Trophoblast cell (in vitro differentiated cells and primary cell): Measurements from ENCODE around the gene MOSPD3.

Experiments
- DNase-seq, 2 donors: peaks; one replicate each; pipeline ENCODE4 v3.0.0-alpha.2; 2016
- H2AFZ ChIP-seq: 2 replicates; pipeline ENCODE4 v1.6.1; 2013; ENCODE audit warnings: low read length, moderate library complexity, mild to moderate bottlenecking; ENCODE audit not compliant: insufficient read depth, poor library complexity
- H2AK5ac ChIP-seq: 2 replicates; pipeline ENCODE4 v1.6.1; 2013; ENCODE audit warnings: mild to moderate bottlenecking, low read length
- H2BK120ac ChIP-seq: 2 replicates; pipeline ENCODE4 v1.6.1; 2013; ENCODE audit warnings: low read length, mild to moderate bottlenecking, moderate library complexity; ENCODE audit not compliant: insufficient read depth, poor library complexity
- H2BK12ac ChIP-seq: 2 replicates; pipeline ENCODE4 v1.6.1; 2013; ENCODE audit warnings: mild to moderate bottlenecking, low read length, moderate library complexity
- H2BK5ac ChIP-seq: 2 replicates; pipeline ENCODE4 v1.6.1; 2013; ENCODE audit warnings: low read length, low read depth, moderate library complexity, mild to moderate bottlenecking; ENCODE audit not compliant: poor library complexity
- H3K14ac ChIP-seq: 2 replicates; pipeline ENCODE4 v1.6.1; 2013; ENCODE audit warnings: mild to moderate bottlenecking, low read length
- H3K18ac ChIP-seq: 2 replicates; pipeline ENCODE4 v1.6.1; 2013; ENCODE audit warnings: mild to moderate bottlenecking, low read length
- H3K23ac ChIP-seq: 2 replicates; pipeline ENCODE4 v1.6.1; 2013; ENCODE audit warnings: low read length
- H3K27ac ChIP-seq: 2 replicates; pipeline ENCODE4 v1.5.1; 2013; ENCODE audit warnings: low read depth, mild to moderate bottlenecking, inconsistent platforms, low read length, moderate library complexity
- H3K27me3 ChIP-seq: 2 replicates; pipeline ENCODE4 v1.6.1; 2013; ENCODE audit warnings: inconsistent platforms, mild to moderate bottlenecking, low read length, moderate library complexity; ENCODE audit not compliant: insufficient read depth
- H3K36me3 ChIP-seq, 2 experiments: 1 replicate in 1 of 2; 2 replicates in 1 of 2; pipeline ENCODE4 v1.6.1; 2013; ENCODE audit warnings: low read length in 2 of 2, mild to moderate bottlenecking in 2 of 2, moderate library complexity in 1 of 2; ENCODE audit not compliant: insufficient read depth in 2 of 2, control insufficient read depth in 1 of 2
- H3K4ac ChIP-seq: 2 replicates; pipeline ENCODE4 v1.6.1; 2013; ENCODE audit warnings: low read depth, mild to moderate bottlenecking, low read length, moderate library complexity
- H3K4me1 ChIP-seq, 2 experiments: 1 replicate in 1 of 2; 2 replicates in 1 of 2; pipeline ENCODE4 v1.6.1; 2013; ENCODE audit warnings: low read length in 2 of 2, mild to moderate bottlenecking in 2 of 2, moderate library complexity in 1 of 2; ENCODE audit not compliant: insufficient read depth in 2 of 2, control insufficient read depth in 1 of 2
- H3K4me2 ChIP-seq: 2 replicates; pipeline ENCODE4 v1.6.1; 2013; ENCODE audit warnings: inconsistent platforms, mild to moderate bottlenecking, low read length, moderate library complexity
- H3K4me3 ChIP-seq: 2 replicates; pipeline ENCODE4 v1.5.1; 2013; ENCODE audit warnings: mild to moderate bottlenecking, low read depth, low read length, inconsistent platforms
- H3K79me1 ChIP-seq: one replicate; pipeline ENCODE4 v1.6.1; 2013; ENCODE audit warnings: low read length
- H3K79me2 ChIP-seq: 2 replicates; pipeline ENCODE4 v1.6.1; 2013; ENCODE audit warnings: low read length, mild to moderate bottlenecking; ENCODE audit not compliant: control insufficient read depth, insufficient read depth, poor library complexity
- H3K9ac ChIP-seq: 2 replicates; pipeline ENCODE4 v1.6.1; 2013; ENCODE audit warnings: mild to moderate bottlenecking, low read length
- H3K9me3 ChIP-seq: 2 replicates; pipeline ENCODE4 v1.6.1; 2013; ENCODE audit warnings: low read depth, mild to moderate bottlenecking, control low read depth, inconsistent platforms, low read length; ENCODE audit not compliant: insufficient read depth
- H4K12ac ChIP-seq: 2 replicates; pipeline ENCODE4 v1.6.1; 2013; ENCODE audit warnings: low read depth, mild to moderate bottlenecking, low read length, moderate library complexity
- H4K8ac ChIP-seq: 2 replicates; pipeline ENCODE4 v1.6.1; 2013; ENCODE audit warnings: low read depth, mild to moderate bottlenecking, low read length, moderate library complexity
- H4K91ac ChIP-seq: one replicate; pipeline ENCODE4 v1.6.1; 2013; ENCODE audit warnings: low read depth, mild to moderate bottlenecking, low read length, moderate library complexity
- WGBS: extraction: QIAGEN DNeasy Blood & Tissue Kit; methylation state at CpG from one replicate; pipeline ENCODE4 v1.1.7; 2013; ENCODE audit warnings: missing lambda C conversion rate; ENCODE audit not compliant: insufficient read length, insufficient coverage; ENCODE audit errors: extremely low coverage; 5-methylcytosine and 5-hydroxymethylcytosine counted together

The MOSPD3 gene

DNA sequence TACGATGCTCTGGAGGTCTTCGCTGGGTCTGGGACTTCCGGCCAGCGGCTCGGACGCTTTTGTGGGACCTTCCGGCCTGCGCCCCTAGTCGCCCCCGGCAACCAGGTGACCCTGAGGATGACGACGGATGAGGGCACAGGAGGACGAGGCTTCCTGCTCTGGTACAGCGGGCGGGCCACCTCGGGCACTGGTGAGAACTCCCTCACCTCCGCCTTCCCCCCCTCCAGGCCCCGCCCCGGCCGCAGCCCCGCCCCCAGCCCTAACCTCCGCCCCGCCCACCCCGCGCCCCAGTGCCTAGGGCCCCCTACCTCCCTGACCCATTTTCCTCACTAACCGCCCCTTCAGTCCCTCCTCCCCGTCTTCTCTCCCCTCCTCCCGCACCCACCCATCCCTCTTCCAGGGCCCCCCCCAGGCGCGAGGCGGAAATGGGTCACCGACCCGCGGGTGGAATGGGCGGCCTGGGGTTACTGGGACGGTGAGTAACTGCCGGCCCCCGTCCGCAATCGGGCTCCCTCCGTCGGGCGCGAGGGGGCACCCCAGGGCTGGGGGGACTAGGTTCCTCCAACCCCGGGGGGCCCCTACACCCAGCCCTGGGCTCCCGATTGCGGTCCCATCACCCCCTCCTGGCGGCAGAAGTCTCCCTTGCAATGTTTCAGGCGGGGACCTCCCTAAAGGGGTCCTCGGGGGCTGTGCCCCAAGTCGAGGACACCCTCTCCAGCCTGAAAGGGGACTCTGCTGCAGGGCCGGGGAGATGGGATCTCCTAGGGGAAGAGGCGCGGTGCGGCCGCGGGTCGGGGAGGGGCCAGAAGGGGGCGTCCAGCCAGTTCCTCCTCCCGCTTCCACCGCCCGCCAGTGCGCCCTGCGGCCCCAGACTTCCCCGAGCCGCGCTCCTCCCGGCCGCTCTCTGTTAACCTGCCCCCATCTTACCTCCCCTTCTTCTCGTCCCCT is 8.0 kb upstream of the MOSPD3 start:
- Histone ChIP-seq H3K4me2 (peak overlapping the region; percentile 97), H3K9me3 (no peaks in the 10 kb centered on the region), H4K12ac (peak overlapping the region; percentile 34), H3K14ac (peak overlapping the region; percentile 61), H3K23ac (no peak overlapping the region), H3K79me1 (peaks cover 17% of the 10 kb centered on the region), H4K8ac (peak overlapping the region; percentile 88), H3K4me3 (peak overlapping the region; percentile 65), H3K4me1 (peaks cover 20 to 34% of the 10 kb centered on the region in 2 experiments), H2BK5ac (peak overlapping the region; percentile 56), H3K27ac (peak overlapping the region; percentile 48), H2BK120ac (peak overlapping the region; percentile 57), H3K36me3 (peaks cover 2 to 3% of the 10 kb centered on the region in 2 experiments), H2AFZ (peak overlapping the region; percentile 32), H3K4ac (peak overlapping the region; percentile 53), H4K91ac (peak overlapping the region; percentile 87), H2AK5ac (no peak overlapping the region), H3K9ac (peak overlapping the region; percentile 68), H2BK12ac (no peak overlapping the region), H3K79me2 (no peaks in the 10 kb centered on the region), H3K27me3 (no peaks in the 10 kb centered on the region), H3K18ac (peak overlapping the region; percentile 85)
- WGBS, result no CpG with 5 or more reads among the region's 70 CpGs
- peak; percentile 60 to 73 for DNase-seq

DNA sequence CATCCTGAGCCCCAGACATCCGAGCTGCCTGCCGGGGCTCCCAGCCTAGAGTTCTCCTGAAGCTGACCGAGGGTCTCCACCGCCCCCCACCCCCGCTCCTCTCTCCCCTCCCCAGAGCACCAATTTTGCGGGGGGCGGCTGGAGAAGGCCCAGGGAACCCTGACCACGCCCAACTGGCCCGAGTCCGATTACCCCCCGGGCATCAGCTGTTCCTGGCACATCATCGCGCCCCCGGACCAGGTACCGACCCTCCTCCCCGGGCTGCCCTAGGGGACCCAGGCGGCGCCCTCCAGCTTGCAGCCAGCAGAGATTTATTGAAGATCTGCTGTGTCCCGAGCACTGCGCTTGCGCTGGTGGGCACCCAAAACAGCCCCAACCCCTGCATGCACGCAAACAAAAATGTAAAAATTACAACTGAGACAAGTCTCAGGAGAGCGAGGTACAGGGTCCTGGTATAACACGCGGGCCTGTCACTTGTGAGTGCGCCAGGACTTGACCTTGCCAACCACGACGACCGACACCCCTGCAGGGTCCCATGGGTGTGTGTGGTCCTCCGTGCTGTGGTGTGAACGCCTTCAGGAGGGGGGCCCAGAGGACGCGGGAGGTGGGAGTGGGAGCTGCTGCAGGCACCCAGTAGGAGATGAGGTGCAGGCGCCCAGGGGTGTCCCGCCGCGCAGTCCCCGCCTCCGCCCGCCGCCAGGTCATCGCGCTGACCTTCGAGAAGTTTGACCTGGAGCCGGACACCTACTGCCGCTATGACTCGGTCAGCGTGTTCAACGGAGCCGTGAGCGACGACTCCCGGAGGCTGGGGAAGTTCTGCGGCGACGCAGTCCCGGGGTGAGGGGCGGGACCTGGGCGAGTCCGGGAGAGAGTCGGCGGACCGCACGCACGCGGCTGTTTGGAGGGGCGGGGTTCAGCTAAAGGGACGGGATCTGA is 7.1 kb upstream of the MOSPD3 start:
- Histone ChIP-seq H3K79me2 (no peaks in the 10 kb centered on the region), H2BK12ac (no peak overlapping the region), H2AK5ac (no peak overlapping the region), H3K4me3 (peak overlapping the region; percentile 65), H2AFZ (peak overlapping the region; percentile 32), H3K4me1 (peaks cover 20 to 34% of the 10 kb centered on the region in 2 experiments), H3K79me1 (peaks cover 17% of the 10 kb centered on the region), H3K9ac (no peak overlapping the region), H4K91ac (no peak overlapping the region), H3K27me3 (no peaks in the 10 kb centered on the region), H3K9me3 (no peaks in the 10 kb centered on the region), H3K18ac (peak overlapping the region; percentile 85), H4K8ac (peak overlapping the region; percentile 88), H2BK5ac (no peak overlapping the region), H3K4ac (no peak overlapping the region), H3K14ac (peak overlapping the region; percentile 57), H3K4me2 (peak overlapping the region; percentile 97), H3K27ac (no peak overlapping the region), H3K23ac (no peak overlapping the region), H3K36me3 (peaks cover 2 to 3% of the 10 kb centered on the region in 2 experiments), H2BK120ac (peak overlapping the region; percentile 57), H4K12ac (peak overlapping the region; percentile 55)
- peak; percentile 29 to 47 for DNase-seq
- no CpG with 5 or more reads among the region's 68 CpGs for WGBS

DNA sequence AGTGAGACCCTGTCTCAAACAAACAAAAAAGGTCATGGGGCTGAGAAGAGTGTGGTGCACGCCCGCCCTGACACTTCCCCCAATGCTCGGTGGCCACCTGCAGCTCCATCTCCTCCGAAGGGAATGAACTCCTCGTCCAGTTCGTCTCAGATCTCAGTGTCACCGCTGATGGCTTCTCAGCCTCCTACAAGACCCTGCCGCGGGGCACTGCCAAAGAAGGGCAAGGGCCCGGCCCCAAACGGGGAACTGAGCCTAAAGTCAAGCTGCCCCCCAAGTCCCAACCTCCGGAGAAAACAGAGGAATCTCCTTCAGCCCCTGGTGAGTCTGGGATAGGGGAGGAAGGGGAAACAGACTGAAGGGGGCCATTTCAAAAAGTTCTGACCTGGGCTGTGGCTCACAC is 6.0 kb upstream of the MOSPD3 start:
- Histone ChIP-seq H4K8ac (no peak overlapping the region), H3K79me2 (no peaks in the 10 kb centered on the region), H3K36me3 (peaks cover 2 to 3% of the 10 kb centered on the region in 2 experiments), H3K18ac (no peak overlapping the region), H3K4ac (no peak overlapping the region), H3K14ac (no peak overlapping the region), H2BK12ac (no peak overlapping the region), H2AK5ac (no peak overlapping the region), H2BK5ac (no peak overlapping the region), H2AFZ (no peak overlapping the region), H3K79me1 (peaks cover 17% of the 10 kb centered on the region), H3K27me3 (no peaks in the 10 kb centered on the region), H3K4me2 (no peak overlapping the region), H3K9ac (no peak overlapping the region), H2BK120ac (no peak overlapping the region), H3K9me3 (no peaks in the 10 kb centered on the region), H3K27ac (no peak overlapping the region), H3K4me3 (no peak overlapping the region), H3K4me1 (peaks cover 20 to 34% of the 10 kb centered on the region in 2 experiments), H4K12ac (no peak overlapping the region), H3K23ac (no peak overlapping the region), H4K91ac (no peak overlapping the region)
- no CpG with 5 or more reads among the region's 12 CpGs for WGBS
- DNase-seq, result no peak

DNA sequence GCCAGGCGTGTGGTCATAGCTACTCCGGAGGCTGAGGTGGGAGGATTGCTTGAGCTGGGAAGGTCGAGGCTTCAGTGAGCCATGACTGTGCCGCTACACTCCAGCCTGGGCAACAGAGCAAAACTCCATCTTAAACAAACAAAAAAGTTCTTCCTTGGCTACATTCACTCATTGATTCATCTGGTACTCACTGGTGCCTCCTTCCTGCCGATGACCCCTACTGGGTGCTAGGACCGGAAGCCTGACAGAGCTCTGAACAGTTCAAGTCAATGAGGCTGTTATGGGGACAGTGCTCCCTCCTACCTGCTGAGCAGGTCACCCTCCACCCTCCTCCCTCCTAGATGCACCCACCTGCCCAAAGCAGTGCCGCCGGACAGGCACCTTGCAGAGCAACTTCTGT is 5.2 kb upstream of the MOSPD3 start:
- Histone ChIP-seq H3K79me2 (no peaks in the 10 kb centered on the region), H3K4me1 (peaks cover 18 to 29% of the 10 kb centered on the region in 2 experiments), H3K27me3 (no peaks in the 10 kb centered on the region), H3K79me1 (peaks cover 15% of the 10 kb centered on the region), H2BK12ac (no peak overlapping the region), H4K8ac (no peak overlapping the region), H3K4me2 (no peak overlapping the region), H3K27ac (no peak overlapping the region), H3K23ac (no peak overlapping the region), H3K36me3 (peaks cover 2 to 3% of the 10 kb centered on the region in 2 experiments), H3K9ac (no peak overlapping the region), H3K4me3 (no peak overlapping the region), H3K9me3 (no peaks in the 10 kb centered on the region), H2BK120ac (no peak overlapping the region), H2AFZ (no peak overlapping the region), H2BK5ac (no peak overlapping the region), H4K91ac (no peak overlapping the region), H3K14ac (no peak overlapping the region), H4K12ac (no peak overlapping the region), H3K18ac (no peak overlapping the region), H3K4ac (no peak overlapping the region), H2AK5ac (no peak overlapping the region)
- no CpG with 5 or more reads among the region's 8 CpGs for WGBS
- DNase-seq, result no peak
